HEK293 (cell line): Measurements from ENCODE around the gene TIGD3.

Experiments used
- CTCF ChIA-PET: fragments of 350-600 bp; formaldehyde crosslinking; extraction: SDS; loops from one replicate; lab custom pipeline; 2021; ENCODE audit warnings: antibody characterized with exemption; lab: Yijun Ruan, JAX
- POLR2A ChIA-PET: fragments of 300-600 bp; formaldehyde crosslinking; extraction: SDS; loops from one replicate; lab custom pipeline; 2020; ENCODE audit warnings: antibody characterized with exemption, inconsistent platforms; lab: Yijun Ruan, JAX
- H3K27ac ChIP-seq: fragments of 200-500 bp; sonication (Bioruptor generic); 2 replicates; pipeline ENCODE4 v1.5.1; 2014; ENCODE audit warnings: low read depth, low read length, control low read depth, inconsistent platforms; ENCODE audit errors: extremely low read depth
- H3K36me3 ChIP-seq, 2 experiments: fragments of 200-500 bp in 1 of 2; sonication (Bioruptor generic) in 1 of 2; 1 replicate in 1 of 2; 2 replicates in 1 of 2; pipeline ENCODE4 v1.5.1; 2014 to 2017; ENCODE audit warnings: inconsistent platforms in 2 of 2, low read length in 2 of 2; ENCODE audit not compliant: control insufficient read depth in 2 of 2, insufficient read depth in 1 of 2
- H3K4me1 ChIP-seq: fragments of 200-500 bp; sonication (Bioruptor generic); 2 replicates; pipeline ENCODE4 v1.5.1; 2014; ENCODE audit warnings: mild to moderate bottlenecking, low read length, inconsistent platforms; ENCODE audit not compliant: control insufficient read depth, insufficient read depth
- H3K4me3 ChIP-seq: 2 replicates; pipeline ENCODE4 v1.5.1; 2011; ENCODE audit warnings: low read depth, mild to moderate bottlenecking, control low read depth, low read length, moderate library complexity
- H3K9me3 ChIP-seq: fragments of 200-500 bp; sonication (Bioruptor generic); 2 replicates; pipeline ENCODE4 v1.5.1; 2014; ENCODE audit warnings: low read depth, low read length, inconsistent platforms; ENCODE audit not compliant: control insufficient read depth, insufficient read depth
- ATF2 ChIP-seq: fragments of 450-650 bp; formaldehyde crosslinking; IDR thresholded peaks from 2 replicates; pipeline ENCODE4 v1.5.1; 2016; ENCODE audit warnings: missing biosample characterization, missing genetic modification characterization, low read depth
- BCL11A ChIP-seq: fragments of 450-650 bp; formaldehyde crosslinking; IDR thresholded peaks from 2 replicates; pipeline ENCODE4 v1.5.1; 2016; ENCODE audit warnings: low read depth, missing biosample characterization, missing genetic modification characterization
- TSHZ1 ChIP-seq: fragments of 450-650 bp; formaldehyde crosslinking; IDR thresholded peaks from 2 replicates; pipeline ENCODE4 v1.5.1; 2016; ENCODE audit warnings: missing biosample characterization, missing genetic modification characterization, borderline replicate concordance
- ZBTB48 ChIP-seq: fragments of 450-650 bp; formaldehyde crosslinking; IDR thresholded peaks from 2 replicates; pipeline ENCODE4 v1.5.1; 2016; ENCODE audit warnings: missing biosample characterization, missing genetic modification characterization
- ZNF146 ChIP-seq: fragments of 450-650 bp; formaldehyde crosslinking; IDR thresholded peaks from 2 replicates; pipeline ENCODE4 v1.5.1; 2016; ENCODE audit warnings: missing biosample characterization, missing genetic modification characterization
- ZNF16 ChIP-seq: fragments of 450-650 bp; formaldehyde crosslinking; IDR thresholded peaks from 2 replicates; pipeline ENCODE4 v1.5.1; 2016; ENCODE audit warnings: low read depth, missing biosample characterization, missing genetic modification characterization
- ZNF18 ChIP-seq: fragments of 450-650 bp; formaldehyde crosslinking; IDR thresholded peaks from 2 replicates; pipeline ENCODE4 v1.5.1; 2016; ENCODE audit warnings: missing biosample characterization, missing genetic modification characterization
- ZNF2 ChIP-seq: fragments of 450-650 bp; formaldehyde crosslinking; IDR thresholded peaks from 2 replicates; pipeline ENCODE4 v1.5.1; 2016; ENCODE audit warnings: missing biosample characterization, missing genetic modification characterization
- ZNF600 ChIP-seq: fragments of 450-650 bp; formaldehyde crosslinking; IDR thresholded peaks from 2 replicates; pipeline ENCODE4 v1.5.1; 2016; ENCODE audit warnings: missing biosample characterization, missing genetic modification characterization
- ZNF707 ChIP-seq: fragments of 450-650 bp; formaldehyde crosslinking; IDR thresholded peaks from 2 replicates; pipeline ENCODE4 v1.5.1; 2016; ENCODE audit warnings: missing biosample characterization, missing genetic modification characterization

The TIGD3 gene

GRCh38 chr11:65380460-65381119, 26.0 kb downstream of the TIGD3 start:
- TF ChIP-seq BCL11A (tag by site-specific recombination), result no peak
- TF ChIP-seq ZNF2 (tag by site-specific recombination), result no peak
- TF ChIP-seq ZBTB48, result no peak
- peak; percentile 25; the same call in 1 of the 2 replicates for TF ChIP-seq ZNF600
- Histone ChIP-seq H3K4me1 (peaks cover 6% of the 10 kb centered on the region; the same call in 1 of the 2 replicates), H3K27ac (no peak overlapping the region; the same call in 1 of the 2 replicates), H3K4me3 (no peak overlapping the region), H3K36me3 (no peaks in the 10 kb centered on the region), H3K9me3 (no peaks in the 10 kb centered on the region)
- POLR2A ChIA-PET, result interaction anchor here (1.1 to 8.3 kb wide), 3 partner anchors 41 to 479 kb away, joined by 3 to 110 read pairs (median 10); partner anchors contain the start of gene NEAT1
- CTCF ChIA-PET, result interaction anchor here (1.0 kb wide), 1 partner anchor 65 kb away, joined by 3 read pairs; no protein-coding TSS in a partner anchor

- POLR2A ChIA-PET, result interaction anchor here (0.5 to 8.3 kb wide), 16 partner anchors 10 to 603 kb away, joined by 3 to 110 read pairs (median 3); partner anchors contain the start of genes MALAT1, NEAT1 and SF1
Observed at GRCh38 chr11:65381716-65382032, 27.1 kb downstream of the TIGD3 start.

More at GRCh38 chr11:65381716-65382032, 27.1 kb downstream of the TIGD3 start:
- H3K9me3 ChIP-seq, result no peaks in the 10 kb centered on the region
- H3K4me3 ChIP-seq, result peak overlapping the region; percentile 24
- H3K27ac ChIP-seq, result peak overlapping the region; percentile 93
- H3K36me3 ChIP-seq, result no peaks in the 10 kb centered on the region
- TF ChIP-seq ZNF146 (tag by site-specific recombination) (no peak), TSHZ1 (no peak), ZNF18 (tag by site-specific recombination) (0 out of 2 replicates have a peak, but pooled peaks have one; percentile 28), ATF2 (tag by site-specific recombination) (no peak), ZNF16 (no peak), ZNF707 (tag by site-specific recombination) (no peak)
- CTCF ChIA-PET, result interaction anchor here (0.6 to 2.5 kb wide), 8 partner anchors 10 to 178 kb away, joined by 3 to 11 read pairs (median 4); no protein-coding TSS in a partner anchor
- H3K4me1 ChIP-seq, result peaks cover 6% of the 10 kb centered on the region; the same call in 1 of the 2 replicates
